GM19463 (cell line): ENCODE results near the gene SYCN.

Experiments used
- ATAC-seq: cut with Tn5 transposase; IDR thresholded peaks from one replicate; pipeline ENCODE4 v1.9.1; 2021; ENCODE audit warnings: mild to moderate bottlenecking, moderate library complexity; ENCODE audit not compliant: unreplicated experiment

SYCN gene

GRCh38 chr19:39173502-39173991 lies 30.5 kb downstream of the SYCN start:
- ATAC-seq, result no peak

GRCh38 chr19:39172700-39173501 lies 31.2 kb downstream of the SYCN start:
- no peak for ATAC-seq

- no peak for ATAC-seq
These were observed 32.3 kb downstream of the SYCN start for GRCh38 chr19:39171479-39172465.

GRCh38 chr19:39170386-39171231 lies 33.5 kb downstream of the SYCN start:
- no peak for ATAC-seq

- no peak for ATAC-seq
These were observed 34.8 kb downstream of the SYCN start for GRCh38 chr19:39169143-39169810.

GRCh38 chr19:39168258-39169142 lies 35.6 kb downstream of the SYCN start:
- ATAC-seq, result no peak

GRCh38 chr19:39167461-39168257 lies 36.4 kb downstream of the SYCN start:
- ATAC-seq, result no peak

GRCh38 chr19:39166571-39167391 lies 37.3 kb downstream of the SYCN start:
- ATAC-seq, result no peak

- ATAC-seq, result no peak
These were observed 38.2 kb downstream of the SYCN start for GRCh38 chr19:39165857-39166256.

- ATAC-seq, result no peak
These were observed 39.8 kb downstream of the SYCN start for GRCh38 chr19:39164289-39164688.

- ATAC-seq, result no peak
These were observed 40.4 kb downstream of the SYCN start for GRCh38 chr19:39163621-39164020.

- no peak for ATAC-seq
These were observed 41.5 kb downstream of the SYCN start for GRCh38 chr19:39162441-39163043.

- ATAC-seq, result no peak
These were observed 43.0 kb downstream of the SYCN start for GRCh38 chr19:39160889-39161672.

- ATAC-seq, result no peak
These were observed 43.6 kb downstream of the SYCN start for GRCh38 chr19:39160523-39160861.

GRCh38 chr19:39158646-39159260 lies 45.3 kb downstream of the SYCN start:
- no peak for ATAC-seq

- no peak for ATAC-seq
These were observed 46.1 kb downstream of the SYCN start for GRCh38 chr19:39157997-39158389.
